ENCODE data around the gene WWOX.
A peak's percentile ranks its signal among the peaks of the same experiment; 100 is the strongest.

Gene WWOX

DNA sequence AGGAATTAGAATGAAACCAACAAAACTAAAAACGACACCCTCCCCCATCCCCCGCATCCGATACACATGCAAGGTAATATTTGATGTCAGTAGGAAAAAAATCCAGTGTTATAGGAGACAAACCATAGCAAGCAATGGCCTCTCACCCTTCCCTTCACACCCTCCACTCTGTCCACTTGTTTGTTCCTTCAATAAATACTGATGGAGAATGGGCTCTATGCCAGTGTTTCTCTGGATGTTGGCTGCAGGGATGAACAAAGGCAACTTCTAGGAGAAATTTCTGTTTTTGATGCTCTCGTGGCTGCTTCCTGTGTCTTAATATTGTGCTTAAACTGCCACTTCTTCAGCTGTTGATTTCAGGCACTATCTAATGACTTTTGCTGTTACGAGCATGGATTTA, 98.8 kb downstream of the WWOX start:
- no peak for DNase-seq

- DNase-seq, result no peak
Observed at GRCh38 chr16:78199325-78200022, 100.0 kb downstream of the WWOX start.

- no peak for DNase-seq
Observed at GRCh38 chr16:78200023-78200389, 100.6 kb downstream of the WWOX start.

DNA sequence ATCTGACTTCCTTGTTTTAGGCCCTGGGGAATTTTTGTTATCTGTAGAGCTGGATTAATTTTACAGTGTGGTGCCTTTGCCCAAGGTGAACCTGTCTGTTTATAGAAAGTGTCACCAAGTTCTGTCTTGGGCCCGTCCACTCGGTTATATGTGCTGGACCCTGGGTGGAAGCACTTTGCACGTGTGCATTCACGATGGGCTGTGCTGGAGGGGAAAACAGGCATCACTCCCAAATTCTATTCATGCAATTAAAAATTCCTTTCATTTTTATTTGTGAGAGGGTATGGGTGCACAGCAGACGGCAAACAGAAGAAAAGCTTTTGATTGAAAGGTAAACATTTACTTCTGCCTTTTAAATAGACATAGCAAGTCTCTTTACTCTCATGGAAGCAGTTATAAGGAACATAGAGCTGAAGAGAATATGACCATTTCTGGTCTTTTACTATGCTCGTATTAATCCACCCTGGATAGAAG, 101.2 kb downstream of the WWOX start:
- no peak for DNase-seq

GRCh38 chr16:78205506-78205905, 106.1 kb downstream of the WWOX start:
- DNase-seq, result no peak

GRCh38 chr16:78206623-78207223, 107.3 kb downstream of the WWOX start:
- DNase-seq, result no peak

DNA sequence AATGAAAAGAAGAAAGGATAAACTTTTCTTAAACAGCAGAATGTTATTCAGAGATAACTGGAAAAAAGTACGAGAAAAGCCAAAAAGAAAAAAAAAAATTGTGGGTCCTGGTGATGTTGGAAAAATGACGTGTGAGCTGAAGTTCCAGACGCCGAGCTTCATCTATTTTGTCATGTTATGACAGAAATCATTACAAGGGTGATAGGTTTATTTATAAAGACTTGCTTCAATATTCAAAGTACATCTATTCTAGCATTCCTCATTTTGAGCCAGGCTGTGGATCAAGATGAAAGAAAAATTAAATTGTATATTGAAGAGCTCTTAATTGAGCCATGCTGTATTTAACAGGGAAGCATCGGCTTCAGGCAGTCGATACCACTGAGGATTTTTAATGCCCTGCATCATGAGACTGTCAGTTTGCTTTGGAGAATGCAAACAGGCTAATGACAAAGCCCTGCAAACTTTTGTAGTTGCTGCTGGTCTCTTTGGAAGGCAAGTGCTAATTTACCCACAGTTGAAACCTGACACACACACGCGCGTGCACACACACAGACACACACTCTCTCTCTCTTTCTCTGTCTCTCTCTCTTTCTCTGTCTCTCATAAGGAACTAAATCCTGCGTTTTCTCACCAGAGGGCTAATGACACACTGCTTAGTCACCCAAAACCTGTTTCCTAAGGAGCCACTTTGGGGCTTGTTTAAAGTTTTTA, 110.7 kb downstream of the WWOX start:
- no peak for DNase-seq

DNA sequence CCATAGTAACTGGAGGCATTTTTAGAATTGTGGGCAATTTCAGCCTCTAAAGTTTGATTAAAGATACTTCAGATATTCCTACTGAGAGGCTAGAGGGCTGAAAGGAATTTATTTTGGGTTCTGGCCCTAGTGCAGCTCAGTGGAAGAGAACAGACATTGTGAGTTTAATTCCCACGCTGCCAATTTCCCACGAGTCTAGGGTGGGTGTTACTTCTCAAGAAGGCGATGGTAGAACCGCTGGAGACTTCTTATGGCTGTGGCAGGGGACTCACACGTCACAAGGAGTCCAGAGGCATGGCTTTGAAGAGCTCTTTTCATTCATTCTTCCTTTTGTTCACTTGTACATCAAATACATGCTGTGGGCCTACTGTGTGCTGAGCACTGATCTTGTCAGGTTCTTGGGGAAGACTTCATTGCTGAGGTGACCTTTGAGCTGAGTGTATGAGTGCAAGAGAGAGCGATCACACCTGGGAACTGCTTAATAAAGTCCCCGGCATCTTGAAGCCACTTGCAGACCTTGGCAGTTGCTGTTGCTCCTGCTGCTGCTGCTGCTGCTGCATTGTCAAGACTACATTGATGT, 111.7 kb downstream of the WWOX start:
- DNase-seq, result no peak

DNA sequence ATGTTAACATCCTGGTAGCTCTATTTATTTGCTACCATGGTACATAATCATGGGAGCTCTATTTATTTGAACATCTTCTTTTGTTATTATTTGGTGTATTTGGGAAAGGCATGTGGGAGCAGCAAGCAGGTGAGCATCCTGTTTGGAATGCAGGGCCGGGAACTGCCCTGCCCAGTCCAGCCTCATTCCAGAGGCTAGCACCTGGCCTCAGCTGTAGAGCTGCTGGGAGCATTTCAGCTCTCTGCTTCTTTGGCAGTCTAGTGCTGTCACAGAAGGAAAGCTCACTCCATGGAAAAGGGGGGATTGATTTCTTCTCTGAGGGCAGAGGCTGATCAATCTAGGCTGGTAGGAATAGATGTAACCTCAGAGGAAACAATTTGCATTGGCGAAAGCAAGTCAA, 112.5 kb downstream of the WWOX start:
- no peak for DNase-seq

GRCh38 chr16:78212674-78213073, 113.2 kb downstream of the WWOX start:
- DNase-seq, result no peak

- no peak for DNase-seq
Observed at GRCh38 chr16:78213751-78214150, 114.3 kb downstream of the WWOX start.

DNA sequence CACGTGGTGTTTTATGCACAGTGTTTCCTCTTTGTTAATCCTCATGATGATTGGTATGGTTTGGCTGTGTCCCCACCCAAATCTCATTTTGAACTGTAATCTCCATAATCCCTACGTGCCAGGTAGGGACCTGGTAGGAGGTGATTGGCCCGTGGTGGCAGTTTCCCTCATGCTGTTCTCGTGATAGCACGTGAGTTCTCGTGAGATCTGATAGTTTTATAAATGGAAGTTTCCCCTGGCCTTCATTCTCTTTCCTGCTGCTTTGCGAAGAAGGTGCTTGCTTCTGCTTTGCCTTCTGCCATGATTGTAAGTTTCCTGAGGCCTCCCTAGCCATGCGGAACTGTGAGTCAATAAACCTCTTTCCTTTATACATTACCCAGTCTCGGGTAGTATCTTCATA, 115.8 kb downstream of the WWOX start:
- no peak for DNase-seq

DNA sequence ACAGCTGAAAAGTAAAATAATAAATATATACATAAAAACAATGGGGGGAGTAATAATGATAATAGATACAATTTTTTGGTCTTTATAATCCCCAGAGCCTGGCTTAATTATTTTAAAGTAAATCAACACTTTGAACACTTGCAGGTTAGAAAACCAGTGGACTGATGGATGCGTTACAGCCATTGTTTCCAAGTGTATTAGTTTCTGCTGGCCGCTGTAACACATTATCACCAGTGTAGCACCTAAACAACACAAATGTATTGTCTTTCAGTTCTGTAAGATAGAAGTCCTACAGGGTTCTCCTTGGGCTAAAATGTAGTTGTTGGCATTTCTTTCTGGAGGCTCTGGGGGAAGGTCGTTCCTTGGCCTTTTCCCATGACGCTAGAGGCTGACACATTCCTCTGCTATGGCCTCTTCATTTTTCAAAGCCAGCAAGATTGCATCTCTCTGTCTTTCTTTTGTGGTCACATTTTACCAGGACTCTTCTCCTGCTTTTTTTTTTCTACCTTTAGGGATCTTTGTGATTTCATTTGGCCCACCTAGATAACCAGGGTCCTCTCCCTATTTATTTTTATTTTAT, 116.8 kb downstream of the WWOX start:
- no peak for DNase-seq

GRCh38 chr16:78217276-78217675, 117.8 kb downstream of the WWOX start:
- DNase-seq, result no peak

- DNase-seq, result no peak
Observed at GRCh38 chr16:78218279-78218678, 118.8 kb downstream of the WWOX start.

DNA sequence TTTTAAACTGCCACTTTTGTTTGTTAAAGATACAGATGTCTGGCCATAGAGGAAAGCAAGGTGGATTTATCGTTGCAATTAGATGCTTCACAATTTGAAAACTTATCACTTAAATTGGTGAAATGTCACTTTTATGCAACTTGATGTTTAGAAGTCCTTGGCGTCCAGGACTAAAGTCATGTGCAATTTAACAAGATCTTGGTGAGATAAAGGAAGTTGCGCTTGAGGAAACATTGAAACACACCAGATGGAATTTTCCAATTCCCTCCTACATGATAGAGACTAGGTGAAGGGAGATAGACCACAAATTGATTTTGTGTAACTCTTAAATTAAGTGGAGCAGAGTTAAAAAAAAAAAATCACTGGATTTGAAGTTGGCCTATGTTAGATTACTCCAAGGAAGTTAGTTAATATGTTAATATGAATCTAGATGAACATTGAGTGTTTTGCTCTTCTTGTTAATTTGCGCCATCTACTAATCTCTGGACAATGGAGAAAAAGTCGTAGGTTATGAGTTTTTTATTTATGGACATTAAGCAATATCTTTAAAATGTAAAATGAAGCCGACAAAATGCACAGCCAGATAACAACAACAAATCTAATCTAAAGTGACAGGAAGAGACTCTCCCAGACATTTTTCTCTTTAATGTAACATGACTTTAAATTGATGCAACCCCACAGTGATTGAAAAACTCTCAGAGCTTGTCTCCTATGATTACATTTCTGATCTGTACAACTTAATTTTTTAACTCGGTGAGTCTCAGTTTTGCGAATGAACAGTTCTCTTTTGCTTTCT, 119.6 kb downstream of the WWOX start:
- no peak for DNase-seq

GRCh38 chr16:78220571-78220970, 121.1 kb downstream of the WWOX start:
- no peak for DNase-seq

DNA sequence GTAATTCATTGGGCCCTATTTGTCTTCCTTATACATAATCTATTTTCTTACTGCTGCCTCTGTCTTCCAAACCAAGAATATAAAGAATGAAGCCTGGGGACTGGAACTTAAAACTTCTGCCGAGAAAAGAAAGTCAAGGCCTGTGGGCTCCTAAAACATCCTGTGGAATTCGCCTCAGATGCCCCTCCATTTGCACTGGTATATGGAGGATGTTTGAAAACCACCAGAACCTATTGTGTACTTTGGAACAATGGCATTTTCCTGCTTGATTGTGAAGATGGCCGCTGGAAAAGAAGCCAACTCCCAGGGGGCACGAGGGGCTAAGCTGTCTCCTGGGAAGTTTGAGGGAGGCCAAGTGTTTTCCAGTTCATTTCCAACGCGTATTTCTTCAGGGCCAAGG, 122.4 kb downstream of the WWOX start:
- no peak for DNase-seq

GRCh38 chr16:78224342-78224741, 124.9 kb downstream of the WWOX start:
- DNase-seq, result no peak

DNA sequence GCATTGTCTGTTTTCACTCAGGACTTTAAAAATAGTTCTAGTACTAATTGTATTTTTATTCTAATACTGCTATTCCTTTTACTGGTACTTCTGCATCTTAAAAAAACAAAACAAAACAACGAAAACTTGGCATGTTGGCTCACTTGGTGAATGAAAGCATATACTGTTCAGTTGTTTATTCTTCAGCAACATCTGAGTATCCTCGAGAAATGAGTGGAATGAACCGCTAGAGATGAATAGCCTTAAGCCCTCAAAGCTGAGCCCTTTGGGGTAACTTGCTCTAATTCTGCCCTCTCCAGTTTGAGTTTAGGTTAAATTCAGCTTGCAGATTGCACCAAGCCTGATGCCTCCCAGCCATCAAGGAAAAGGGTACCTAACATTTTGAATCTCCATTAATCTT, 126.5 kb downstream of the WWOX start:
- DNase-seq, result no peak

GRCh38 chr16:78227855-78228254, 128.4 kb downstream of the WWOX start:
- DNase-seq, result peak; percentile 37 to 56

- DNase-seq, result no peak
Observed at GRCh38 chr16:78228704-78229103, 129.2 kb downstream of the WWOX start.

DNA sequence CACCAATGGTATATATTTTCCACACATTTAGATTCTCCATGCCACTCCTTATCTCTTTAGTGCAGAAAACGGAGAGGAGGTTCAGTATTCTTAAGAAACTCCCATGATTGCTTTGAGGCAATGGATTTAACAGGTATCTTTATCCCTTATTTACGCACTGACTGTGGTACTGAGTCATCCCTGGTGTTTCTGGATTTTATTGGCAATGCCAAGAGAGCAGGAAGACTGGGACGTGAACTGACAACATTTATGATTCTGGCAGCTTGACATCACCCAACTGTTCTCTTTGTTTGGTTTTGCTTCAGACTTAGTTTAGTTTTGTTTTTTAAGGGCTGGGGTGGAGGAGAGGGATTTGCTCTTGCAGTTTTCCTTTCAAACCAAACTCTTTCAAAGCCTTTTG, 131.4 kb downstream of the WWOX start:
- no peak for DNase-seq

All from NCI-H524 (cell line).